Suprapubic skin (tissue), 4 donors: ENCODE measurements around the gene CEP83.

Experiments used
- CTCF ChIP-seq, 2 donors: fragments of 200-600 bp in 1 of 2; fragments of 450-650 bp in 1 of 2; sonication (generic) in 1 of 2; IDR thresholded peaks; one replicate each; pipeline ENCODE4 v1.5.1; 2016 to 2019; ENCODE audit warnings: antibody characterized with exemption in 2 of 2, mild to moderate bottlenecking in 1 of 2, moderate library complexity in 1 of 2
- POLR2A ChIP-seq, 2 donors: fragments of 450-650 bp; IDR thresholded peaks; one replicate each; pipeline ENCODE4 v1.6.1; 2017; ENCODE audit warnings: antibody characterized with exemption in 2 of 2, mild to moderate bottlenecking in 2 of 2, moderate library complexity in 2 of 2
- POLR2AphosphoS5 ChIP-seq, 3 donors: sonication (generic); formaldehyde crosslinking; IDR thresholded peaks; one replicate each; pipeline ENCODE4 v1.6.1; 2017; ENCODE audit warnings: antibody characterized with exemption in 3 of 3

GRCh38 chr12:94272280-94272679 lies 187.4 kb downstream of the CEP83 start:
- TF ChIP-seq POLR2A (IDR thresholded peaks at IDR 0.05) (no peak), CTCF (IDR thresholded peaks at IDR 0.05) (no peak), POLR2AphosphoS5 (IDR thresholded peaks at IDR 0.05) (no peak)
